Sciatic nerve (tissue), 1 donor: ENCODE measurements around the gene KDM5B. TPM values are rescaled to one million over a fixed set of nuclear protein-coding genes. Genes with fewer than 3 reads are reported as not detected.

ENCODE experiments used
- total RNA-seq: library from RNA; stranded (reverse); fragmentation: NEBNext Ultra II Directional; extraction: Animal tissue kit (Norgen Biotek cat#: 25700); gene quantifications from one replicate; pipeline ENCODE4 v1.2.1, GENCODE V29; 2021
- donor health status: DM: no; HTN: no; CAD: no.

Gene KDM5B
- total RNA-seq, 1 donor from 2014 or later: 67.9 TPM

Other genes starting within 250 kb of the KDM5B start
- not detected for gene SYT2, start 98.0 kb downstream of the KDM5B start, total RNA-seq
- 1.2 TPM for gene PCAT6, start 2.5 kb upstream of the KDM5B start, total RNA-seq
- gene RABIF, start 80.7 kb upstream of the KDM5B start, total RNA-seq: 5.3 TPM
- gene KLHL12, start 118.8 kb upstream of the KDM5B start, total RNA-seq: 22.7 TPM
- gene ADIPOR1, start 149.9 kb upstream of the KDM5B start, total RNA-seq: 83.8 TPM
- gene CYB5R1, start 158.8 kb upstream of the KDM5B start, total RNA-seq: 49.8 TPM
- 40.3 TPM for gene TMEM183A, start 199.0 kb upstream of the KDM5B start, total RNA-seq
- gene PPFIA4, start 218.1 kb upstream of the KDM5B start, total RNA-seq: 3.1 TPM